ENCODE data around the gene INPP5A. TPM values are rescaled to one million over a fixed set of nuclear protein-coding genes. Genes with fewer than 3 reads are reported as not detected.

The INPP5A gene
- total RNA-seq, 1 donor from 2014 or later, result 29.5 TPM

DNA sequence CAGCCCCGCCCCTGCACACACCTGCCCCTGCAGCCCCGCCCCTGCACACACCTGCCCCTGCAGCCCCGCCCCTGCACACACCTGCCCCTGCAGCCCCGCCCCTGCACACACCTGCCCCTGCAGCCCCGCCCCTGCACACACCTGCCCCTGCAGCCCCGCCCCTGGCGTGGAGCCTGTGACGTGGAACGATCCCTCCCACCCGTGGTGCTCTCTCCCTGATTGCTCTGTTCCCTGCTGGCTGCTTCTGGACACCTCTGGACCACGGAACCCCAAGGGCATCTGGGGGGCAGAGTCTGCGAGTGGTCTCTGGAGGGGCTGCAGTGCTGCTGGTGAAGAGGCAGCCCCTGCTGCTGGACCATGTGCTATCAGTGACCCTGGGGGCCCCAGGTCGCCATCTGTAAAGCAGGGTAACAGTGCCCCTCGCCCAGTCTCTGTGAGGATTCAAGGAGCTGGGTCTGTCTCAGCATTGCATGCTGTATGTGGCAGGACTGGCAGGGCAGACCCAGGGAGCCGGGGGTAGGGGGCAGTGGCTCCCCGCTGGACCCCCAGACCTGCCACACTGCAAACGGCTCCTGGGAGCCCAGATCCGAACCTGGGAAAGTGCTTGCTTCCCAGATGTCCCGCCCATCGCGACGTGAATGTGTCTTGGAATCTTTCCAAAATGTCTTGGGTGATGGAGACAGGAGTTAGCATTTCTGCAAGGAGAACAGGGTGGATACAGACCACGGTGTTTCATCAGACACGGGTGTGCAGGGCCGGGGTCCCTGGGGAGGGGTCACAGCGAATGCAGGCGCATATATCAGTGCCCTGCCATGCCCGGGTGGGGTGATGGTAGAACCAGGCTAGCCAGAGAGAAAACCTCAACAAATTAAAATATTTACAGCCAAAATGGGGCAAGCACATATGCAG lies 276.2 kb downstream of the INPP5A start:
- FAIRE-seq (no peak), DNase-seq (ENCODE audit: low read depth) (no peak)
- TF ChIP-seq, protein P1, sequence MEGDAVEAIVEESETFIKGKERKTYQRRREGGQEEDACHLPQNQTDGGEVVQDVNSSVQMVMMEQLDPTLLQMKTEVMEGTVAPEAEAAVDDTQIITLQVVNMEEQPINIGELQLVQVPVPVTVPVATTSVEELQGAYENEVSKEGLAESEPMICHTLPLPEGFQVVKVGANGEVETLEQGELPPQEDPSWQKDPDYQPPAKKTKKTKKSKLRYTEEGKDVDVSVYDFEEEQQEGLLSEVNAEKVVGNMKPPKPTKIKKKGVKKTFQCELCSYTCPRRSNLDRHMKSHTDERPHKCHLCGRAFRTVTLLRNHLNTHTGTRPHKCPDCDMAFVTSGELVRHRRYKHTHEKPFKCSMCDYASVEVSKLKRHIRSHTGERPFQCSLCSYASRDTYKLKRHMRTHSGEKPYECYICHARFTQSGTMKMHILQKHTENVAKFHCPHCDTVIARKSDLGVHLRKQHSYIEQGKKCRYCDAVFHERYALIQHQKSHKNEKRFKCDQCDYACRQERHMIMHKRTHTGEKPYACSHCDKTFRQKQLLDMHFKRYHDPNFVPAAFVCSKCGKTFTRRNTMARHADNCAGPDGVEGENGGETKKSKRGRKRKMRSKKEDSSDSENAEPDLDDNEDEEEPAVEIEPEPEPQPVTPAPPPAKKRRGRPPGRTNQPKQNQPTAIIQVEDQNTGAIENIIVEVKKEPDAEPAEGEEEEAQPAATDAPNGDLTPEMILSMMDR (IDR thresholded peaks at IDR 0.05; ENCODE audit: insufficient read depth, low read length, severe bottlenecking), result no peak
- Histone ChIP-seq H3K36me3 (ENCODE audit: control insufficient read depth, insufficient read depth, low read length) (no peaks in the 10 kb centered on the region), H3K27me3 (ENCODE audit: control insufficient read depth, insufficient read depth, low read length) (no peaks in the 10 kb centered on the region), H3K4me3 (ENCODE audit: low read depth, low read length) (no peak overlapping the region)

DNA sequence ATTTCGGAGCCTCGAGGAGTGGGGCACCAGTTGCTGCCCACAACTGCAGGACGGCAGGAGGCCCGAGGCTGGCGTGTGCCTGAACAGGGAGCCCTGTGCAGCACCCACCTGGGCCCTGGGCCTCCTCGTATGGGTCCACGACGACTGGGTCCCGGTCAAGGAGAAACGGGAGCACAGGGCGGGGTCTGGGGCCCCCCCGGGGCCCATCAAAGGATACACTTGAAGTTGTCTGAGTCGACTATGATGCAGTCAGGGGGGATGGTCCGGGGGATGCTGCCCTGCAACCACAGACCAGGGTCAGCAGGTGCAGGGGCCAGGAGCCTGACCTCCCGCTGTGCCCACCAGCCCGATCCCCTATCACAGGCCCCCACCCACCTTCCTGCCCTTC lies 276.9 kb downstream of the INPP5A start:
- no peak for DNase-seq (ENCODE audit: low read depth)
- no peak overlapping the region for H3K4me3 ChIP-seq (ENCODE audit: low read depth, low read length)
- FAIRE-seq, result no peak
- H3K36me3 ChIP-seq (ENCODE audit: control insufficient read depth, insufficient read depth, low read length), result no peaks in the 10 kb centered on the region
- H3K27me3 ChIP-seq (ENCODE audit: control insufficient read depth, insufficient read depth, low read length), result no peaks in the 10 kb centered on the region
- TF ChIP-seq, protein P1 (IDR thresholded peaks at IDR 0.05; ENCODE audit: insufficient read depth, low read length, severe bottlenecking), result no peak

DNA sequence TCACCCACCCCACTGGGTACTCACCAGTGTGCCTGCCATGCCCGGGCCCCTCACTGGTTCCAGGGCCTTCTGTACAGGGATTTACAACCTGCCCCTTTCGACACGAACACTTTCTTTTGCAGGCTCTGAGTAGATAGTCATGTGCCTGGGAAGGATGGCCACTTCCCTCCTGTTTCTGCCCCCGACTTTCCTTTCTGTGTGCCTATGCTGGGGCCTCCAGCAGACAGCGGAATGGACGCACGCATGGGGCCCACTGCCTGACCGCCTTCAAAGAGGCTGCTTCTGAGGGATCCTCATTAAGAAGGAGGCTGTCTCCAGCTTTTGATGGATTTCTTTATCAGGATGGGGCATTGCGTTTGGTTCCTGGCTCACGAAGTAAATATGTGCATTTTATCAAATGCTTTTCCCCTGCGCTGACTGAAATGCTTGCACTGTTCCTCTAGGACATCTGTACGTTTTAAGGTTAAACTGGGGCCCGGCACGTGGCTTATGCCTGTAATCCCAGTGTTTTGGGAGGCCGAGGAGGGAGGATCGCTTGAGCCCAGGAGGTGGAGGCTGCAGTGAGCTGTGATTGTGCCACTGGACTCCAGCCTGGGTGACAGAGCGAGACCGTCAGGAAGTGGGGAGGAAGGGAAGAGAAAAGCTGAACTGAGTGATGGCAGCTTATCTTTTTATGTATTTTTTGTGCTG lies 277.7 kb downstream of the INPP5A start:
- no peaks in the 10 kb centered on the region for H3K36me3 ChIP-seq (ENCODE audit: control insufficient read depth, insufficient read depth, low read length)
- no peaks in the 10 kb centered on the region for H3K27me3 ChIP-seq (ENCODE audit: control insufficient read depth, insufficient read depth, low read length)
- FAIRE-seq, result no peak
- H3K4me3 ChIP-seq (ENCODE audit: low read depth, low read length), result no peak overlapping the region
- TF ChIP-seq, protein P1 (IDR thresholded peaks at IDR 0.05; ENCODE audit: insufficient read depth, low read length, severe bottlenecking), result no peak
- DNase-seq (ENCODE audit: low read depth), result no peak

DNA sequence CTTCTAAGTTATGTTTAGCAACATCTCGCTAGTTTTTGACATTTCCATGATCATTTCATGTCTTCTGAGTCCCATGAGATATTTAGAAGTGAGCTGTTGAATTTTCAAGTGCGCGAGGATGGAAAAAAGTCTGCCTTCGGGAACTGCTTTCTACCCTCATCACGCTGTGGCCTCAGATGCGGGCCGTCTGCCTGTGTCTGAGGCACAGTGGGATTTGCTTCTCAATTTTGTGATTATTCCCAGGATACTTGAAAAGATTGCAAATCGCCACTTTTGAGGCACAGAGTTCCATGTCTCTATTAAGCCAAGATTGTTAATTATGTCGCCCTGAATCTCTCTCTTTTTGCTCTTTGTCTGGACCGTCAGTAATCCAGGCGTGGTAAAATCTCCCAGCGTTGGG lies 279.1 kb downstream of the INPP5A start:
- TF ChIP-seq, protein P1 (IDR thresholded peaks at IDR 0.05; ENCODE audit: insufficient read depth, low read length, severe bottlenecking), result no peak
- Histone ChIP-seq H3K4me3 (ENCODE audit: low read depth, low read length) (no peak overlapping the region), H3K36me3 (ENCODE audit: control insufficient read depth, insufficient read depth, low read length) (no peaks in the 10 kb centered on the region), H3K27me3 (ENCODE audit: control insufficient read depth, insufficient read depth, low read length) (no peaks in the 10 kb centered on the region)
- DNase-seq (ENCODE audit: low read depth), result no peak
- no peak for FAIRE-seq

DNA sequence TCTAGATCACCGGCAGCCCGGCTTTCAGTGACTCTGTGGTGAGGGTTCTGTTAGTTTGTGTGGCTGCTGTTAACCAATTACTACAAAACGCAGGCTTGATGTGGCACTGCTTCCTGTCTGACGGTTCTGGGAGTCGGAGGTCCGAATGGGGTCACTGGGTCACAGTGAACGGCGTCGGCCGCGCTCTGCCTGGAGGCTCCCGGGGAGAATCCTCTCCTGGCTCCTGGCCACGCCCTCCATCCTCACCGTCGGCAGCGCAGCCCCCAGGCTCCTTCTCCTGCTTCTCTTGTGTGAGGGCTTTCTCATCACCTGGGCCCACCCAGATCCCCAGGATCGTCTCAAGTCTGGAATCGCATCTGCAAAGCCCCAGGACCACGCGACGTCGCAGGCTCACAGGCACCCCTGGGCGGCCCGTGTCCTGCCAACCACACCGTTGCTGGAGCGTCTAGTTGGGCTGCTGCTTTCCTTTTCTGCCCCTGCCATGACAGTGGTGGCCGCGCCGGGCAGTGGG lies 280.2 kb downstream of the INPP5A start:
- no peaks in the 10 kb centered on the region for H3K27me3 ChIP-seq (ENCODE audit: control insufficient read depth, insufficient read depth, low read length)
- no peak for DNase-seq (ENCODE audit: low read depth)
- no peaks in the 10 kb centered on the region for H3K36me3 ChIP-seq (ENCODE audit: control insufficient read depth, insufficient read depth, low read length)
- no peak for FAIRE-seq
- TF ChIP-seq, protein P1 (IDR thresholded peaks at IDR 0.05; ENCODE audit: insufficient read depth, low read length, severe bottlenecking), result no peak
- no peak overlapping the region for H3K4me3 ChIP-seq (ENCODE audit: low read depth, low read length)

Measured in bronchial epithelial cell (primary cell).